Kidney (tissue), 14 donors: ENCODE data around the gene PLEKHJ1. TPM values are rescaled to one million over a fixed set of nuclear protein-coding genes. Genes with fewer than 3 reads are reported as not detected.

Experiments
- DNase-seq, 5 donors: peaks; one replicate each; pipeline ENCODE4 v3.0.0-alpha.2; 2013 to 2020
- FAIRE-seq: peaks from 2 replicates; lab custom pipeline; 2012; peaks lifted over from hg19 to GRCh38; lab: Jason Lieb, UNC
- H3K27ac ChIP-seq, 2 donors: one replicate each; pipeline ENCODE4 v1.7.0; 2013; ENCODE audit warnings: low read depth in 2 of 2, low read length in 2 of 2, inconsistent platforms in 1 of 2
- H3K27me3 ChIP-seq: one replicate; pipeline ENCODE4 v1.7.1; 2013; ENCODE audit warnings: low read length, inconsistent platforms; ENCODE audit not compliant: control insufficient read depth, insufficient read depth
- H3K36me3 ChIP-seq, 3 donors: one replicate each; pipeline versions ENCODE4 v1.7.0 to v1.7.1; 2013; ENCODE audit warnings: low read length in 3 of 3, control low read depth in 1 of 3, inconsistent platforms in 1 of 3; ENCODE audit not compliant: insufficient read depth in 3 of 3, control insufficient read depth in 2 of 3
- H3K4me1 ChIP-seq, 3 donors: one replicate each; pipeline versions ENCODE4 v1.7.0 to v1.7.1; 2013; ENCODE audit warnings: low read length in 3 of 3, inconsistent platforms in 1 of 3, low read depth in 1 of 3; ENCODE audit not compliant: control insufficient read depth in 2 of 3, insufficient read depth in 2 of 3
- H3K4me3 ChIP-seq, 3 donors: one replicate each; pipeline versions ENCODE4 v1.7.0 to v1.8.1; 2013; ENCODE audit warnings: low read length in 3 of 3, control low read depth in 1 of 3, inconsistent platforms in 1 of 3
- H3K9ac ChIP-seq, 3 donors: one replicate each; pipeline versions ENCODE4 v1.7.0 to v1.7.1; 2013; ENCODE audit warnings: low read length in 3 of 3, control low read depth in 1 of 3, inconsistent platforms in 1 of 3
- H3K9me3 ChIP-seq, 3 donors: one replicate each; pipeline versions ENCODE4 v1.7.0 to v1.7.1; 2013; ENCODE audit warnings: low read length in 3 of 3, control low read depth in 1 of 3, inconsistent platforms in 1 of 3; ENCODE audit not compliant: control insufficient read depth in 2 of 3, insufficient read depth in 1 of 3
- CTCF ChIP-seq: IDR thresholded peaks from 3 replicates; pipeline ENCODE4 v1.5.1; 2012; ENCODE audit warnings: mild to moderate bottlenecking, moderate library complexity, borderline replicate concordance; ENCODE audit not compliant: insufficient read depth; ENCODE audit errors: extremely low read depth
- intact Hi-C: fragments of 100-400 bp; cut with DNase I; formaldehyde crosslinking; loops from one replicate; pipeline ENCODE4 v1.11.1; 2022
- polyA plus RNA-seq: library from polyadenylated mRNA; stranded (reverse); fragments of 350-450 nt; fragmentation: Illumina TruSeq; extraction: RNeasy Lipid Tissue Mini Kit (QIAGEN cat#74804); gene quantifications from one replicate; pipeline ENCODE4 v1.2.3, GENCODE V29; 2014; ENCODE audit warnings: low read depth, low replicate concordance; ENCODE audit not compliant: insufficient read depth
- total RNA-seq: library from RNA; stranded (reverse); fragmentation: NEBNext Ultra II Directional; extraction: Animal tissue kit (Norgen Biotek cat#: 25700); gene quantifications from one replicate; pipeline ENCODE4 v1.2.1, GENCODE V29; 2021
- donor health status: control.
- donor health status: control.
- donor health status: control.
- donor health status: control.
- donor health status: control.
- donor health status: DM: yes; HTN: yes; CAD: no.
- donor health status: Normal renal cell carcinoma (clear cell type).

The PLEKHJ1 gene
- total and polyA plus RNA-seq, 2 donors from 2014 or later, result 59.7 to 156 TPM

GRCh38 chr19:2261438-2262172 lies 25.5 kb upstream of the PLEKHJ1 start:
- Histone ChIP-seq H3K27ac (no peak overlapping the region), H3K36me3 (no peaks in the 10 kb centered on the region), H3K9ac (no peak overlapping the region), H3K9me3 (no peaks in the 10 kb centered on the region), H3K4me1 (peaks cover 0 to 2% (median 0%) of the 10 kb centered on the region in 3 donors), H3K27me3 (no peaks in the 10 kb centered on the region), H3K4me3 (no peak overlapping the region)
- intact Hi-C loops, result no loop called here
- peak; percentile 59 for TF ChIP-seq CTCF
- DNase-seq (no peak), FAIRE-seq (no peak)

GRCh38 chr19:2260341-2260805 lies 24.2 kb upstream of the PLEKHJ1 start:
- H3K4me1 ChIP-seq, result no peaks in the 10 kb centered on the region
- H3K27me3 ChIP-seq, result no peaks in the 10 kb centered on the region
- intact Hi-C loops, result no loop called here
- no peak overlapping the region for H3K9ac ChIP-seq
- no peak for TF ChIP-seq CTCF
- no peaks in the 10 kb centered on the region for H3K9me3 ChIP-seq
- no peak overlapping the region for H3K4me3 ChIP-seq
- no peak for DNase-seq
- H3K36me3 ChIP-seq, result no peaks in the 10 kb centered on the region
- no peak overlapping the region for H3K27ac ChIP-seq
- no peak for FAIRE-seq

GRCh38 chr19:2259336-2259735 lies 23.2 kb upstream of the PLEKHJ1 start:
- DNase-seq (no peak), FAIRE-seq (no peak)
- no peak overlapping the region for H3K4me3 ChIP-seq
- no peaks in the 10 kb centered on the region for H3K4me1 ChIP-seq
- H3K27ac ChIP-seq, result no peak overlapping the region
- TF ChIP-seq CTCF, result no peak
- H3K27me3 ChIP-seq, result no peaks in the 10 kb centered on the region
- H3K9me3 ChIP-seq, result no peaks in the 10 kb centered on the region
- intact Hi-C loops, result no loop called here
- no peaks in the 10 kb centered on the region for H3K36me3 ChIP-seq
- H3K9ac ChIP-seq, result no peak overlapping the region
